ENCODE results near the gene ABTB2.
"Not testable (repeated sequence)": the region's sequence is repeated elsewhere in the genome, so short reads cannot be mapped to it uniquely, and the experiment has no call there.

The ABTB2 gene

GRCh38 chr11:34188181-34188580 lies 169.6 kb downstream of the ABTB2 start:
- 65 to 76% methylated on average over 3 of the region's 5 CpGs for WGBS, 2 experiments (ENCODE audit: insufficient coverage in 2 of 2)
- Histone ChIP-seq H3K27ac (ENCODE audit: low read depth, low read length, severe bottlenecking) (no peak overlapping the region), H3K9me3 (ENCODE audit: control insufficient read depth, low read length) (no peaks in the 10 kb centered on the region), H3K4me3 (ENCODE audit: extremely low read depth, insufficient read depth, low read length, poor library complexity, severe bottlenecking) (no peak overlapping the region), H3K4me1 (ENCODE audit: control insufficient read depth, insufficient read depth, low read length, poor library complexity, severe bottlenecking) (peaks cover 21% of the 10 kb centered on the region), H3K36me3 (ENCODE audit: control insufficient read depth, insufficient read depth, low read length) (no peaks in the 10 kb centered on the region)

GRCh38 chr11:34185926-34186841 lies 171.6 kb downstream of the ABTB2 start:
- WGBS, 2 experiments (ENCODE audit: insufficient coverage in 2 of 2) = 47 to 51% methylated on average over 15 to 19 of the region's 22 CpGs
- Histone ChIP-seq H3K4me3 (ENCODE audit: extremely low read depth, insufficient read depth, low read length, poor library complexity, severe bottlenecking) (no peak overlapping the region), H3K27ac (ENCODE audit: low read depth, low read length, severe bottlenecking) (peak overlapping the region; percentile 3)

GRCh38 chr11:34184505-34185015 lies 173.2 kb downstream of the ABTB2 start:
- WGBS, 2 experiments (ENCODE audit: insufficient coverage in 2 of 2) = 95 to 99% methylated on average over 7 to 11 of the region's 14 CpGs
- Histone ChIP-seq H3K4me1 (ENCODE audit: control insufficient read depth, insufficient read depth, low read length, poor library complexity, severe bottlenecking) (peaks cover 13% of the 10 kb centered on the region), H3K27ac (ENCODE audit: low read depth, low read length, severe bottlenecking) (no peak overlapping the region), H3K4me3 (ENCODE audit: extremely low read depth, insufficient read depth, low read length, poor library complexity, severe bottlenecking) (no peak overlapping the region), H3K9me3 (ENCODE audit: control insufficient read depth, low read length) (no peaks in the 10 kb centered on the region), H3K36me3 (ENCODE audit: control insufficient read depth, insufficient read depth, low read length) (no peaks in the 10 kb centered on the region)

More at GRCh38 chr11:34185926-34186841, 171.6 kb downstream of the ABTB2 start:
- H3K4me1 ChIP-seq (ENCODE audit: control insufficient read depth, insufficient read depth, low read length, poor library complexity, severe bottlenecking) = peaks cover 13% of the 10 kb centered on the region
- H3K36me3 ChIP-seq (ENCODE audit: control insufficient read depth, insufficient read depth, low read length) = no peaks in the 10 kb centered on the region
- no peaks in the 10 kb centered on the region for H3K9me3 ChIP-seq (ENCODE audit: control insufficient read depth, low read length)

- WGBS, 2 experiments (ENCODE audit: insufficient coverage in 2 of 2) = 91 to 94% methylated on average over 7 to 9 of the region's 9 CpGs
Measured at GRCh38 chr11:34183848-34184391, 173.9 kb downstream of the ABTB2 start.

GRCh38 chr11:34182921-34183685 lies 174.7 kb downstream of the ABTB2 start:
- WGBS, 2 experiments (ENCODE audit: insufficient coverage in 2 of 2) = 88 to 93% methylated on average over 10 to 11 of the region's 13 CpGs
- Histone ChIP-seq H3K4me3 (ENCODE audit: extremely low read depth, insufficient read depth, low read length, poor library complexity, severe bottlenecking) (no peak overlapping the region), H3K36me3 (ENCODE audit: control insufficient read depth, insufficient read depth, low read length) (no peaks in the 10 kb centered on the region), H3K27ac (ENCODE audit: low read depth, low read length, severe bottlenecking) (no peak overlapping the region), H3K9me3 (ENCODE audit: control insufficient read depth, low read length) (no peaks in the 10 kb centered on the region), H3K4me1 (ENCODE audit: control insufficient read depth, insufficient read depth, low read length, poor library complexity, severe bottlenecking) (peaks cover 13% of the 10 kb centered on the region)

More at GRCh38 chr11:34183848-34184391, 173.9 kb downstream of the ABTB2 start:
- H3K27ac ChIP-seq (ENCODE audit: low read depth, low read length, severe bottlenecking) = no peak overlapping the region
- no peaks in the 10 kb centered on the region for H3K36me3 ChIP-seq (ENCODE audit: control insufficient read depth, insufficient read depth, low read length)
- no peak overlapping the region for H3K4me3 ChIP-seq (ENCODE audit: extremely low read depth, insufficient read depth, low read length, poor library complexity, severe bottlenecking)
- peaks cover 13% of the 10 kb centered on the region for H3K4me1 ChIP-seq (ENCODE audit: control insufficient read depth, insufficient read depth, low read length, poor library complexity, severe bottlenecking)
- no peaks in the 10 kb centered on the region for H3K9me3 ChIP-seq (ENCODE audit: control insufficient read depth, low read length)

GRCh38 chr11:34182425-34182824 lies 175.4 kb downstream of the ABTB2 start:
- no peak overlapping the region for H3K4me3 ChIP-seq (ENCODE audit: extremely low read depth, insufficient read depth, low read length, poor library complexity, severe bottlenecking)
- H3K36me3 ChIP-seq (ENCODE audit: control insufficient read depth, insufficient read depth, low read length) = no peaks in the 10 kb centered on the region
- peaks cover 13% of the 10 kb centered on the region for H3K4me1 ChIP-seq (ENCODE audit: control insufficient read depth, insufficient read depth, low read length, poor library complexity, severe bottlenecking)
- 92 to 97% methylated on average over 2 of the region's 2 CpGs for WGBS, 2 experiments (ENCODE audit: insufficient coverage in 2 of 2)
- no peaks in the 10 kb centered on the region for H3K9me3 ChIP-seq (ENCODE audit: control insufficient read depth, low read length)
- H3K27ac ChIP-seq (ENCODE audit: low read depth, low read length, severe bottlenecking) = no peak overlapping the region

GRCh38 chr11:34181856-34182405 lies 175.9 kb downstream of the ABTB2 start:
- Histone ChIP-seq H3K4me3 (ENCODE audit: extremely low read depth, insufficient read depth, low read length, poor library complexity, severe bottlenecking) (no peak overlapping the region), H3K9me3 (ENCODE audit: control insufficient read depth, low read length) (no peaks in the 10 kb centered on the region), H3K27ac (ENCODE audit: low read depth, low read length, severe bottlenecking) (no peak overlapping the region), H3K36me3 (ENCODE audit: control insufficient read depth, insufficient read depth, low read length) (no peaks in the 10 kb centered on the region), H3K4me1 (ENCODE audit: control insufficient read depth, insufficient read depth, low read length, poor library complexity, severe bottlenecking) (peaks cover 13% of the 10 kb centered on the region)
- WGBS, 2 experiments (ENCODE audit: insufficient coverage in 2 of 2) = 100% methylated on average over 7 of the region's 8 CpGs

GRCh38 chr11:34181251-34181650 lies 176.6 kb downstream of the ABTB2 start:
- 64 to 100% methylated on average over 1 to 3 of the region's 5 CpGs for WGBS, 2 experiments (ENCODE audit: insufficient coverage in 2 of 2)
- H3K4me1 ChIP-seq (ENCODE audit: control insufficient read depth, insufficient read depth, low read length, poor library complexity, severe bottlenecking) = peaks cover 13% of the 10 kb centered on the region
- no peak overlapping the region for H3K27ac ChIP-seq (ENCODE audit: low read depth, low read length, severe bottlenecking)
- H3K4me3 ChIP-seq (ENCODE audit: extremely low read depth, insufficient read depth, low read length, poor library complexity, severe bottlenecking) = no peak overlapping the region
- H3K9me3 ChIP-seq (ENCODE audit: control insufficient read depth, low read length) = no peaks in the 10 kb centered on the region
- H3K36me3 ChIP-seq (ENCODE audit: control insufficient read depth, insufficient read depth, low read length) = no peaks in the 10 kb centered on the region

GRCh38 chr11:34180814-34181165 lies 177.0 kb downstream of the ABTB2 start:
- H3K36me3 ChIP-seq (ENCODE audit: control insufficient read depth, insufficient read depth, low read length); H3K4me1 ChIP-seq (ENCODE audit: control insufficient read depth, insufficient read depth, low read length, poor library complexity, severe bottlenecking); H3K4me3 ChIP-seq (ENCODE audit: extremely low read depth, insufficient read depth, low read length, poor library complexity, severe bottlenecking); H3K27ac ChIP-seq (ENCODE audit: low read depth, low read length, severe bottlenecking); H3K9me3 ChIP-seq (ENCODE audit: control insufficient read depth, low read length): not testable (repeated sequence)
- WGBS, 2 experiments (ENCODE audit: insufficient coverage in 2 of 2) = 92 to 98% methylated on average over 5 of the region's 5 CpGs

GRCh38 chr11:34180040-34180813 lies 177.6 kb downstream of the ABTB2 start:
- H3K36me3 ChIP-seq (ENCODE audit: control insufficient read depth, insufficient read depth, low read length) = no peaks in the 10 kb centered on the region
- no peak overlapping the region for H3K4me3 ChIP-seq (ENCODE audit: extremely low read depth, insufficient read depth, low read length, poor library complexity, severe bottlenecking)
- H3K9me3 ChIP-seq (ENCODE audit: control insufficient read depth, low read length) = no peaks in the 10 kb centered on the region
- WGBS, 2 experiments (ENCODE audit: insufficient coverage in 2 of 2) = 89 to 93% methylated on average over 3 of the region's 6 CpGs
- peaks cover 10% of the 10 kb centered on the region for H3K4me1 ChIP-seq (ENCODE audit: control insufficient read depth, insufficient read depth, low read length, poor library complexity, severe bottlenecking)
- no peak overlapping the region for H3K27ac ChIP-seq (ENCODE audit: low read depth, low read length, severe bottlenecking)

Data from mesodermal cell (in vitro differentiated cells).